Glomerular visceral epithelial cell (primary cell): Measurements from ENCODE around the gene GRK5.

ENCODE experiments used
- DNase-seq: peaks from one replicate; pipeline ENCODE4 v3.0.0-alpha.2; 2016; ENCODE audit errors: extremely low spot score

The GRK5 gene

GRCh38 chr10:119481781-119482426, 274.5 kb downstream of the GRK5 start:
- no peak for DNase-seq

- DNase-seq: no peak
These were observed 275.6 kb downstream of the GRK5 start for GRCh38 chr10:119483001-119483400.

- DNase-seq: no peak
These were observed 276.5 kb downstream of the GRK5 start for GRCh38 chr10:119483839-119484238.

- DNase-seq: no peak
These were observed 281.3 kb downstream of the GRK5 start for GRCh38 chr10:119488675-119489074.

GRCh38 chr10:119489991-119490326, 282.6 kb downstream of the GRK5 start:
- no peak for DNase-seq

GRCh38 chr10:119491966-119492757, 284.8 kb downstream of the GRK5 start:
- DNase-seq: no peak

- DNase-seq: no peak
These were observed 285.8 kb downstream of the GRK5 start for GRCh38 chr10:119493155-119493554.

GRCh38 chr10:119494236-119495020, 287.1 kb downstream of the GRK5 start:
- DNase-seq: no peak

- DNase-seq: no peak
These were observed 287.7 kb downstream of the GRK5 start for GRCh38 chr10:119495021-119495505.

GRCh38 chr10:119495545-119495944, 288.2 kb downstream of the GRK5 start:
- no peak for DNase-seq

GRCh38 chr10:119496273-119496672, 288.9 kb downstream of the GRK5 start:
- peak; percentile 67 for DNase-seq

GRCh38 chr10:119497243-119497642, 289.9 kb downstream of the GRK5 start:
- DNase-seq: no peak

- peak; percentile 68 for DNase-seq
These were observed 291.7 kb downstream of the GRK5 start for GRCh38 chr10:119498889-119499676.

- DNase-seq: no peak
These were observed 292.3 kb downstream of the GRK5 start for GRCh38 chr10:119499677-119500002.

GRCh38 chr10:119500123-119500795, 292.9 kb downstream of the GRK5 start:
- no peak for DNase-seq

GRCh38 chr10:119500821-119501220, 293.4 kb downstream of the GRK5 start:
- no peak for DNase-seq

- no peak for DNase-seq
These were observed 294.3 kb downstream of the GRK5 start for GRCh38 chr10:119501690-119502089.

- DNase-seq: no peak
These were observed 294.8 kb downstream of the GRK5 start for GRCh38 chr10:119502209-119502608.

GRCh38 chr10:119502618-119503155, 295.3 kb downstream of the GRK5 start:
- no peak for DNase-seq

- no peak for DNase-seq
These were observed 296.4 kb downstream of the GRK5 start for GRCh38 chr10:119503821-119504220.

GRCh38 chr10:119504651-119505050, 297.3 kb downstream of the GRK5 start:
- no peak for DNase-seq
